ENCODE data around the gene SLC28A3. TPM values are rescaled to one million over a fixed set of nuclear protein-coding genes. Genes with fewer than 3 reads are reported as not detected.

SLC28A3 gene
- total and polyA plus RNA-seq, 2 donors (not counting 3 experiments of a cell fraction or from before 2014, with no cell fraction given) = not detected

- dilution Hi-C loops (cut with MboI; ENCODE audit: extremely low pct_ligation_motif_present, low sequenced_read_pairs) = no loop called here
- BruUV-seq (replicated peaks) = no TSS peak
- H4K20me1 ChIP-seq (replicated peaks; ENCODE audit: control insufficient read depth, extremely low read depth, insufficient read depth, low read length) = no peaks in the 10 kb centered on the region
- H3K9me1 ChIP-seq (replicated peaks; ENCODE audit: control insufficient read depth, extremely low read depth, insufficient read depth, low read length) = no peaks in the 10 kb centered on the region
- H2AFZ ChIP-seq (ENCODE audit: low read depth, low read length) = no peak overlapping the region
- intact Hi-C loops (cut with micrococcal nuclease) = no loop called here
- H3K4me1 ChIP-seq (ENCODE audit: control insufficient read depth, extremely low read depth, insufficient read depth, low read length) = no peaks in the 10 kb centered on the region
- TF ChIP-seq FOS (IDR thresholded peaks at IDR 0.05; ENCODE audit: borderline replicate concordance, insufficient read depth, low read length) = no peak
- TF ChIP-seq POLR2A (IDR thresholded peaks at IDR 0.05; ENCODE audit: low read depth, low read length) = no peak
- no peak for TF ChIP-seq POLR2AphosphoS5 (IDR thresholded peaks at IDR 0.05; ENCODE audit: insufficient read depth, low read depth, low read length)
- TF ChIP-seq MAX (IDR thresholded peaks at IDR 0.05; ENCODE audit: insufficient read depth, insufficient read length) = no peak
- H3K79me2 ChIP-seq (ENCODE audit: control insufficient read depth, insufficient read depth, low read length) = no peaks in the 10 kb centered on the region
- H3K9ac ChIP-seq (replicated peaks; ENCODE audit: extremely low read depth, insufficient read depth, low read length) = no peak overlapping the region
- no peak overlapping the region for H3K4me3 ChIP-seq (replicated peaks in 1 of 3; ENCODE audit: insufficient read depth in 1 of 3, low read depth in 1 of 3, low read length in 3 of 3)
- H3K27ac ChIP-seq (ENCODE audit: insufficient read depth, low read depth, low read length) = no peak overlapping the region
- POLR2A ChIA-PET = no interaction called here
- no peaks in the 10 kb centered on the region for H3K36me3 ChIP-seq (ENCODE audit: control insufficient read depth in 2 of 2, extremely low read depth in 1 of 2, insufficient read depth in 2 of 2, low read length in 2 of 2)
- FAIRE-seq = no peak
- H3K9me3 ChIP-seq (replicated peaks; ENCODE audit: control insufficient read depth, insufficient read depth, low read length) = no peaks in the 10 kb centered on the region
- no peak for DNase-seq (ENCODE audit: low read depth, low spot score)
- CTCF ChIA-PET = no interaction called here
- no peak overlapping the region for H3K4me2 ChIP-seq (ENCODE audit: insufficient read depth, low read length)
- H3K27me3 ChIP-seq (ENCODE audit: control insufficient read depth in 2 of 2, insufficient read depth in 2 of 2, low read length in 2 of 2) = no peaks in the 10 kb centered on the region
These were observed 1.1 kb downstream of the SLC28A3 start for GRCh38 chr9:84339503-84339902.

DNA sequence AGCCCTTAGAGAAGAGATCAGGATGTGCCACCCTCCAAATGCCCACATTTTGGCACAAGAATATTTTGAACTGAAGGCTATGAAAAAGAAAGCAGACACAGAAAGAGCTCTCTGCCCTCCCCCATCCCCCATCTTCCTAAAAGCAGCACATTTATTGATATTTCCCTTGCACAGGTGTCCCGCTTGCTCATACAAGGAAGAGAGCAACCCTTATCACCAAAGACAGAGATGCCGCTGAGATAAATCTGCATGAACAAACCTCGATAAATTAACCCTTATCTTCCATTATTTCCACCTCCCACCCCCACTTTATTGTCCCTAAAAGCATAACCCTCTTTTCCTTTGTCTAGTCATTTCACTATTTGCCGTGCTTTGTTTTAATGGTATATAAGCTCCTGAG is 1.8 kb downstream of the SLC28A3 start:
- TF ChIP-seq FOS (IDR thresholded peaks at IDR 0.05; ENCODE audit: borderline replicate concordance, insufficient read depth, low read length) (no peak), POLR2AphosphoS5 (IDR thresholded peaks at IDR 0.05; ENCODE audit: insufficient read depth, low read depth, low read length) (no peak), MYC (IDR thresholded peaks at IDR 0.05; ENCODE audit: low read depth, low read length) (no peak), CTCF (IDR thresholded peaks at IDR 0.05; ENCODE audit: extremely low read depth in 1 of 2, insufficient read depth in 1 of 2, low read depth in 1 of 2, low read length in 2 of 2) (no peak), JUN (IDR thresholded peaks at IDR 0.05; ENCODE audit: borderline replicate concordance, insufficient read depth, insufficient read length, low read depth) (no peak), MAX (IDR thresholded peaks at IDR 0.05; ENCODE audit: insufficient read depth, insufficient read length) (no peak), EZH2 (IDR thresholded peaks at IDR 0.05; ENCODE audit: borderline replicate concordance, low read depth, low read length, severe bottlenecking) (no peak), GATA2 (IDR thresholded peaks at IDR 0.05; ENCODE audit: insufficient read depth, insufficient read length, low read depth, low read length) (no peak), POLR2A (IDR thresholded peaks at IDR 0.05; ENCODE audit: low read depth, low read length) (no peak)

More for the DNA sequence above, 1.8 kb downstream of the SLC28A3 start:
- Histone ChIP-seq H3K9ac (replicated peaks; ENCODE audit: extremely low read depth, insufficient read depth, low read length) (no peak overlapping the region), H3K27ac (ENCODE audit: insufficient read depth, low read depth, low read length) (no peak overlapping the region), H3K4me3 (replicated peaks in 1 of 3; ENCODE audit: insufficient read depth in 1 of 3, low read depth in 1 of 3, low read length in 3 of 3) (no peak overlapping the region), H4K20me1 (replicated peaks; ENCODE audit: control insufficient read depth, extremely low read depth, insufficient read depth, low read length) (no peaks in the 10 kb centered on the region), H3K4me2 (ENCODE audit: insufficient read depth, low read length) (no peak overlapping the region), H3K4me1 (ENCODE audit: control insufficient read depth, extremely low read depth, insufficient read depth, low read length) (no peaks in the 10 kb centered on the region), H3K9me1 (replicated peaks; ENCODE audit: control insufficient read depth, extremely low read depth, insufficient read depth, low read length) (no peaks in the 10 kb centered on the region), H2AFZ (ENCODE audit: low read depth, low read length) (no peak overlapping the region), H3K27me3 (ENCODE audit: control insufficient read depth in 2 of 2, insufficient read depth in 2 of 2, low read length in 2 of 2) (no peaks in the 10 kb centered on the region), H3K36me3 (ENCODE audit: control insufficient read depth in 2 of 2, extremely low read depth in 1 of 2, insufficient read depth in 2 of 2, low read length in 2 of 2) (no peaks in the 10 kb centered on the region), H3K79me2 (ENCODE audit: control insufficient read depth, insufficient read depth, low read length) (no peaks in the 10 kb centered on the region), H3K9me3 (replicated peaks; ENCODE audit: control insufficient read depth, insufficient read depth, low read length) (no peaks in the 10 kb centered on the region)
- intact Hi-C loops (cut with micrococcal nuclease) (no loop called here), dilution Hi-C loops (cut with MboI; ENCODE audit: extremely low pct_ligation_motif_present, low sequenced_read_pairs) (no loop called here)
- ChIA-PET CTCF (no interaction called here), POLR2A (no interaction called here)
- DNase-seq (ENCODE audit: low read depth, low spot score) (no peak), FAIRE-seq (no peak)
- no TSS peak for BruUV-seq (replicated peaks)
